OCI-LY7 (cell line): ENCODE results near the gene GAR1. TPM values are rescaled to one million over a fixed set of nuclear protein-coding genes. Genes with fewer than 3 reads are reported as not detected.

Experiments
- total RNA-seq, 2 experiments: library from RNA; depleted of rRNA in 1 of 2; stranded (reverse); fragments of >200 nt in 1 of 2; shearing (Covaris generic) in 1 of 2; gene quantifications; 2 replicates each; pipeline ENCODE4 v1.2.3, GENCODE V29; 2014 to 2022

Gene GAR1
- total RNA-seq, 2 experiments from 2014 or later: 16.4 to 42.5 TPM

Other genes with a start within 250 kb of the GAR1 start
- 8.1 and 10.1 TPM in 2 replicates for gene CASP6, start 112.3 kb upstream of the GAR1 start, total RNA-seq (2014; rRNA removed; shearing (Covaris generic))
- gene CASP6, start 112.3 kb upstream of the GAR1 start, total RNA-seq (2022): 9.1 and 9.2 TPM in 2 replicates
- 9.0 and 18.1 TPM in 2 replicates for gene PLA2G12A, start 85.7 kb upstream of the GAR1 start, total RNA-seq (2014; rRNA removed; shearing (Covaris generic))
- gene PLA2G12A, start 85.7 kb upstream of the GAR1 start, total RNA-seq (2022): 31.4 and 35.9 TPM in 2 replicates
- gene CFI, start 13.8 kb upstream of the GAR1 start, total RNA-seq (2014; rRNA removed; shearing (Covaris generic)): not detected in 2 replicates
- not detected in 2 replicates for gene CFI, start 13.8 kb upstream of the GAR1 start, total RNA-seq (2022)
- 0.35 TPM in 1 of 2 replicates, not detected in the other for gene RRH, start 12.2 kb downstream of the GAR1 start, total RNA-seq (2014; rRNA removed; shearing (Covaris generic))
- 0.23 TPM in 1 of 2 replicates, not detected in the other for gene RRH, start 12.2 kb downstream of the GAR1 start, total RNA-seq (2022)
- gene LRIT3, start 32.3 kb downstream of the GAR1 start, total RNA-seq (2014; rRNA removed; shearing (Covaris generic)): 0.10 and 0.13 TPM in 2 replicates
- 0.09 and 0.11 TPM in 2 replicates for gene LRIT3, start 32.3 kb downstream of the GAR1 start, total RNA-seq (2022)
- not detected in 2 replicates for gene EGF, start 97.1 kb downstream of the GAR1 start, total RNA-seq (2014; rRNA removed; shearing (Covaris generic))
- not detected in 2 replicates for gene EGF, start 97.1 kb downstream of the GAR1 start, total RNA-seq (2022)